HPDE6-E6E7 (cell line): ENCODE data around the gene CAMSAP1.
"Not testable (repeated sequence)": the region's sequence is repeated elsewhere in the genome, so short reads cannot be mapped to it uniquely, and the experiment has no call there.

ENCODE experiments used
- DNase-seq: peaks from one replicate; pipeline ENCODE4 v3.0.0; 2011; ENCODE audit warnings: missing footprints; ENCODE audit errors: extremely low spot score

Gene CAMSAP1, protein sequence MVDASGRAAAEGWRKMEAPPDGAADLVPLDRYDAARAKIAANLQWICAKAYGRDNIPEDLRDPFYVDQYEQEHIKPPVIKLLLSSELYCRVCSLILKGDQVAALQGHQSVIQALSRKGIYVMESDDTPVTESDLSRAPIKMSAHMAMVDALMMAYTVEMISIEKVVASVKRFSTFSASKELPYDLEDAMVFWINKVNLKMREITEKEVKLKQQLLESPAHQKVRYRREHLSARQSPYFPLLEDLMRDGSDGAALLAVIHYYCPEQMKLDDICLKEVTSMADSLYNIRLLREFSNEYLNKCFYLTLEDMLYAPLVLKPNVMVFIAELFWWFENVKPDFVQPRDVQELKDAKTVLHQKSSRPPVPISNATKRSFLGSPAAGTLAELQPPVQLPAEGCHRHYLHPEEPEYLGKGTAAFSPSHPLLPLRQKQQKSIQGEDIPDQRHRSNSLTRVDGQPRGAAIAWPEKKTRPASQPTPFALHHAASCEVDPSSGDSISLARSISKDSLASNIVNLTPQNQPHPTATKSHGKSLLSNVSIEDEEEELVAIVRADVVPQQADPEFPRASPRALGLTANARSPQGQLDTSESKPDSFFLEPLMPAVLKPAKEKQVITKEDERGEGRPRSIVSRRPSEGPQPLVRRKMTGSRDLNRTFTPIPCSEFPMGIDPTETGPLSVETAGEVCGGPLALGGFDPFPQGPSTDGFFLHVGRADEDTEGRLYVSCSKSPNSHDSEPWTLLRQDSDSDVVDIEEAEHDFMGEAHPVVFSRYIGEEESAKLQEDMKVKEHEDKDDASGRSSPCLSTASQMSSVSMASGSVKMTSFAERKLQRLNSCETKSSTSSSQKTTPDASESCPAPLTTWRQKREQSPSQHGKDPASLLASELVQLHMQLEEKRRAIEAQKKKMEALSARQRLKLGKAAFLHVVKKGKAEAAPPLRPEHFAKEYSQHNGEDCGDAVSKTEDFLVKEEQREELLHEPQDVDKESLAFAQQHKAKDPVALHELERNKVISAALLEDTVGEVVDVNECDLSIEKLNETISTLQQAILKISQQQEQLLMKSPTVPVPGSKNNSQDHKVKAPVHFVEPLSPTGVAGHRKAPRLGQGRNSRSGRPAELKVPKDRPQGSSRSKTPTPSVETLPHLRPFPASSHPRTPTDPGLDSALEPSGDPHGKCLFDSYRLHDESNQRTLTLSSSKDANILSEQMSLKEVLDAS (N-terminal part only)

DNA sequence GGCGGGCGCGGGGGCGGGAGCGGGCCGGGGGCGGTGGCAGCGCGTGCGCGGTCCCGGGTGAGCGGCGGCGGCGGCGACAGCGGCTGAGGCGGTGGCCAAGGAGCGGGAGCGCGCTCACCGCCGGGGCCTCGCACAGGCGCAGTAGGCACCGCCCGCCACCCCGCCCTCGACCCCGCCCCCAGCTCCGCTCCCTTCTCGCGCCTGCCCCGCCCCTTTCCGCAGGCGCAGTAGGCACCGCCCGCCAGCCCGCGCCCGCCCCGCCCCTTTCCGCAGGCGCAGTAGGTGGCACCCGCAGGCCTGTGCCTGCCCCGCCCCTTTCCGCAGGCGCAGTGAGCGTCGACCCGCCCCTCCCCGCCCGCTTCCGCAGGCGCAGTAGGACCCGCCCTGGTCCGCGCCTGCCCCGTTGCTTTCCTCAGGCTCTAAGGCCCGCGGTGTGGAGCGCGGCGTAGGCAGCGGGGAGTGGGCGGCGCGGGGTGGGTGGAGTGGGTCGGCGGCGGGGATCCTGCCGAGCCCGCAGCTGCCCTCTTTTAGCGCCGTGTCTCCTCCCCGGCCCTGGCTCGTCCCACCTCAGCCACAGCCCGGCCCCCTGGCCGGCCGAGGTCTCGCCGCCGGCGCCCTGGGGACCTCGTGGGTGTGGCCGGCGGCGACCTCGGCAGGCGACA, at the start of gene CAMSAP1:
CAMSAP1 (minus strand) TSS at position 116 of the 662 bp plus-strand sequence. CDS start 387 bp downstream, outside the sequence.
- peak; percentile 80 for DNase-seq

DNA sequence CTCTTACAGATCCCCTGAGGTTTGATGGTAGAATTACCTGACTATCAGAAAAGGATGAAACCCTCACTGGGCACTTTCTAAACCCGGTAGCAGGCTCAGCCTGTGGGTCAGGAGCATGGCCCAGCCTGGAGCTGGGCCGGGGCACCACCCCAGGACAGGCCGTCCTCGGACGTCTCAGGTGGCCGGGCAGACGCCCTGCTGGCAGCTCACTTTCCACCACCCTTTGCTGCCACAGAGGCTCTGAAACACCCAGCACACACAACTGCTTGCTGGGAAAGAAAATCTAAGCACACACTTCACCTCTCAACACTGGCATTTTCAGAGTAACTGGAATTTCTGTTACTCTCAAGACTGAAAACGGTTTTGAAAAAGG, 49.4 kb upstream of the CAMSAP1 start:
- no peak for DNase-seq

DNA sequence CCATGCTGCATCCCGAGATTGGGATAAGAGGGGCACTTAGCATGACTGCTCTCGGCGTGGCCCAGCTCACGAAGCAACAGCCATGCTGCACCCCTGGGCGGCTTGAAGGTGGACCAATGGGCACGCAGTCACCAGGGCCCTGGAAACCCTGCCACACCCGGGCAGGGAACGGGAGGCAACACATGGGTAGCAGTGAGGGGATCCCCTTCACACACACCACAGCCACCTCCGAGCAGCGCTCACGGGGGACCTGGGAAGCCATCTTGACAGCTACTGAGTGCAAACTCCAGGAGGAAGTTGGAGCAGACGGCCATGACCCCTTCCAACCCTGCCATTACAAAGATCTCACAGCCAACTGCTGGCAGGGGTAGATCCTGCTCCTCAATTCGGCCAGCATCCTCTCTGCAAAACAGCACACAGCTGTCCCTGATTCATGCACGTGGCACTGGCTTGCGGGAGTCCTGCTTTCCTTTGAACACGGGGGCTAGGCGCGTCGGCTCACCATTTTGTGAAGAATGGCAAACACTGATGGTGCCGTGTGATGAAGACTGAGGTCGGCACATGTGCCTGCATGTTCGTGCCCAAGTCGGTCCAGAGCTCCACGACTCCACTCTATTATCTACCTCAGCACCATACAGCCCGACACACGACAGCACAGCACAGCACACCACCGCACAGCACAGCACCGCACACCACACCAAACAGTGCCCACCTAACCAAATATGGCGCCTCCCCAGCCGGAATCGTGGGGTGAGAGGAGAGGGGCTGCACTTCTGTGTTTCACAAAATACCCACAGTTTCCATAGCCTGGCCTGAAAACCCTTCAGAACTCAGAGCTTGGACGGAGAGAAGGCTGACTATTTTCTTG, 48.8 kb upstream of the CAMSAP1 start:
- no peak for DNase-seq

DNA sequence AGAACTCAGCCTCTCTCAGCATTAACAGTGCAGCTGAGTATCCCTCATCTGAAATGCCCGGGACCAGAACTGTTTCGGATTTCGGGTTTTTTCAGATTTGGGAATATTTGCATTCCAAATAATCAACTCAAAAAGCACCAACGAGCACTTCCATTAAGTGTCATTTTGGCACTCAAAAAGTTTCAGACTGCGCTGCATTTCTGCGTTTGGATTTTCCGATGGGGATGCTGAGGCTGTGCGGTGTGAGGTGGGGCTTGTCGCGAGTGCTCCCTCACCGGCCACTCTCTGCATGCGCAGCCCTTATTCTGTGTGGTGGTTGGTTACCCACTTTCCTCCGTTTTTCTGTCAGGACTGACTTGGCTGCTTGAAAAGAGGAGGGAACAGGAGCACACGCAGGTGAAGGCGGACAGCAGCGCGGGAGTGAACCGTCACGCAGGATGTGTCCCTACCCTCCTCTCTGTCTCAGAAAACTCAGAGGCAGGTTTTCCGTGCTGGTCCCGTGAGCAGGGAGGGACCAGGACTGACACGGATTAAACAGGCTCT, 45.4 kb upstream of the CAMSAP1 start:
- no peak for DNase-seq

DNA sequence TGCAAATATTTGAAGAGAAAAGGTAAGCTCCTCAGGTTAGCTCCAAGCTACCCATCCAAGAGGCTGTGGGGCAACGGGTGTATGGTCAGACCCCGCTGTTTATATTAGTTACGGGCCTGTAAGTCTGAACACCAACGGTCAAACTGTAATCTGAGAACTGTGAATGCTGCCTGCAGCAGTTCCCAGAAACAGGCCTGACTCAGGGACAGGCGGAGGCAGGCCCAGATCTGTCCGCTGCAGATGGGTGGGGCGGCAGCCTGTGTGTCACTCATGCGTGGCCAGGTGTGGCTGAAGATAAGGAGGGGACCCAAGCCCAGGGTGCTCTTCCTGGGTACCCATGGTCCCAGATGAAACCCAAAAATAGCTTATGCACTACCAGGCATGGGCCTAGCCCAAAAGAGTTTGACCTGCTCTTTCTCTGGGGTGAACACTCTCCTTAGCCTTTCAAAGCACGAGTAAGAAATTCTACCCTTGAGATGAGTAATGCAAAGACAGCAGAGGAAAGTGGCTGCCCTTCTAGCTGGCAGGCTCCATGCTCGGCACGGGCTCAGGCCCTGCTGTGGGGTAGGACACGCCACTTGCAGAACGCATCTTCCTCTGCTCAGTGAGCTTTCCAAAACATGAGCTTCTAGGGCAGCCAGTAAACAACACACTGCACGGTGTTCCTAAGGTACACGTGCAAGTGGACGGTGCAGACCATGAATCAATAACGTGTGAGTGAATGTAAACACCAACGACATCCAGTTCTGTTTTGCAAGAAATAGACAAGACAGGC, 44.7 kb upstream of the CAMSAP1 start:
- DNase-seq: peak; percentile 98

DNA sequence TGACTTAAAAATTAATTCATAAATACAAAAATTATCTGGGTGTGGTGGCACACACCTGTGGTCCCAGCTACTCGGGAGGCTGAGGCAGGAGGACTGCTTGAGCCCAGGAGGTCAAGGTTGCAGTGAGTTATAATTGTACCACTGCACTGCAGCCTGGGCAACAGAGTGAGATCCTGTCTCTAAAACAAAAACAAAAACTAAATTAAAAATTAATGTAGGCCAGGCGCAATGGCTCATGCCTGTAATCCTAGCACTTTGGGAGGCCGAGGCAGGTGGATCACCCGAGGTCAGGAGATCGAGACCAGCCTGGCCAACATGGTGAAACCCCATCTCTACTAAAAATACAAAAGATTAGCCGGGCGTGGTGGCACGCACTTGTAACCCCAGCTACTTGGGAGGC, 44.0 kb upstream of the CAMSAP1 start:
- not testable (repeated sequence) for DNase-seq

DNA sequence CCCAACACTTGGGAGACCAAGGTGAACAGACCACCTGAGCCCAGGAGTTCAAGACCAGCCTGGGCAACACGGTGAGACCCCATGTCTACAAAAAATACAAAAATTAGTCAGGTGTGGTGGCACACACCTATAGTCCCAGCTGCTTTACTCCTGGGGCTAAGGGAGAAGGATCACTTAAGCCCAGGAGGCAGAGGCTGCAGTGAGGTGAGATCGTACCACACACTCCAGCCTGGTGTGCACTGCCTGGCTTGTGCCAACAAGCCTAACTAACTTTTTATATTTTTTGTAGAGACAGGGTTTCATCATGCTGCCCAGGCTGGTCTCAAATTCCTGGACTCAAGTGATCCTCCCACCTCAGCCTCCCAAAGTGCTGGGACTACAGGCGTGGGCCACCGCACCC, 43.5 kb upstream of the CAMSAP1 start:
- not testable (repeated sequence) for DNase-seq

DNA sequence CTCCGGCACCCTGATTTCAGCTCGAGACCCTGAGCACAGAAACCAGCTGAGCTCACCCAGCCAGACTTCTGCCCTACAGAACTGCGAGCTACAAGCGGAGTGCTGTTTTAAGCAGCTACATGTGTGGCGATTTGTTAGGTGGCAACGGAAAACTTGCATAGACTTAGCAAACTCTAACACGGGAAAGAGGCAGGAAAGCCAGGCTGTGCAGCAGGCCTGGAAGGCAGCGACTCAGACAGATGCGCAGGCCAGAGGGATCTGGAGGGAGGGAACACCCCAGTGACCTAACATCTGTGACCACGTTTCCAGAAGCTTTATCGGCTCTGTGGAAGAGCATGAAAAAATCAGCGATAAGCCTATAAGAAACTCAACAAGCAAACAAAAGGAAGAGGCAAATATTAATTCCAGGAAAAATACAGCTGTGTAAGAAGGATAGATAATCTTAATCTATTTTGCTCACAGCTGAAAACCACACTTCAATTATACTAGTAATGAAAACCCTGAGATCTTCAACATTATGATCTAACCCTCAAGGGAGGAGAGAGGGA, 42.9 kb upstream of the CAMSAP1 start:
- DNase-seq: no peak

DNA sequence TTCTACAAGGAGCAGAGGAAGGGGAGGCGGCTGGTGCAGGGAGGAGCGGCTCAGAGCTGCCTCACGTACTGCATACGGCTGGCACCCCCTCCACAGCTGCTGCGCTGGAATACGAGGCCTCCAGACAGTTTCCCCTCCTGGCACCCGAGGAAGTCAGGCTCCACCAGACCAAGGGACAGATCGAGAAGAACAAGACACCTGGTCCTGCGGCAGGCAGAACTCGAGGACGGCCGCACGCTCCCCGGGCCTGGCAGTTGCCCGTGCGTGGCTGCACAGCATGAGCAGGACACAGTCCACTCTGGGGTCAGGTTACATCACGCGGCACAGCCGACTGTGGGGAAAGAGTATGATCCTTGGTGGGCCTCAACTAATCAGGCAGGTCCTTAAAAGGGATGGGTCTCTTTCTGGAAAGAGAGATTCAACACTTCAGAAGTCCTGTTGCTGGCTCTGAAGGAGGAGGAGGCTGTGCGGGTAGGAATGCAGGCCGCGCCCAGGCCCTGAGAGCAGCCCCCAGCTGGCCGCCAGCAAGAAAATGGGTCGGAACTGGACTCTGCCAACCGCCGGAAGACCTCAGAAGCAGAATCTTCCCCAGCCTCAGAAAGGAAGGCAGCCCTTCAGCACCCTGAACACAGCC, 42.3 kb upstream of the CAMSAP1 start:
- no peak for DNase-seq

DNA sequence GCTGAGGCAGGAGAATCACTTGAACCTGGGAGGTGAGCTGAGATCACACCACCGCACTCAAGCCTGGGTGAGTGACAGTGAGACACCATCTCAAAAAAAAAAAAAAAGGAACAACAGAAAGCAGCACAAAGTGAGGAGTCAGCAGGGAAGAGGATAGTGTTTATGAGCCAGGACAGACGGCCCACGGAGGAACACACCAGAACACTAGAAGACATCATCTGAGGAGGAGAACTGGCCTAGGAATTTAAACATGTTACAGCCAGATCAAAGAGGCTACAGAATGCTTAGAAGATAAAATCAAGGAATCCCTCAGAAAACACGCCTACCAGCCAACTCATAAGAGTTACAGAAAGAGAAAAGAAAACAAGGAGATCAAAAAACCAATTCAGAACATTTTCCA, 41.6 kb upstream of the CAMSAP1 start:
- no peak for DNase-seq

DNA sequence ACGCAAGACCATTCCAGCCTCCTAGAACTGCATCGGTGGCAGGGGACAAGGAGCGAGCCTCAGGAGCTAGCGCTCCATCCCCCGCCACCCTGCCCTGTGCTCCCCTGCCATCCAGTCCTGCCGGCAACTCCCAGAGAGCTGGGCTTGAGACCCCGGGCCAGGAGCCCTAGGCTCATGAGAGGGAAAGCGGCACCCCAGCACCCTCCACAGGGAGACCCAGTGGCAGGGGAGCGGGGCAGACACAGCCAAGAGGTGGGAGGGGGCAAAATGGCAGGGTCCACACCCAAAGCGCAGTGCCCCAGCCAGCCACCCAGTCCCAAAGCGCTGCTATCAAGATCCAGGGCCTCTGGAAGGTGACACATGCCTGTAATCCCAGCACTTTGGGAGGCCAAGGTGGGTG, 41.1 kb upstream of the CAMSAP1 start:
- no peak for DNase-seq

DNA sequence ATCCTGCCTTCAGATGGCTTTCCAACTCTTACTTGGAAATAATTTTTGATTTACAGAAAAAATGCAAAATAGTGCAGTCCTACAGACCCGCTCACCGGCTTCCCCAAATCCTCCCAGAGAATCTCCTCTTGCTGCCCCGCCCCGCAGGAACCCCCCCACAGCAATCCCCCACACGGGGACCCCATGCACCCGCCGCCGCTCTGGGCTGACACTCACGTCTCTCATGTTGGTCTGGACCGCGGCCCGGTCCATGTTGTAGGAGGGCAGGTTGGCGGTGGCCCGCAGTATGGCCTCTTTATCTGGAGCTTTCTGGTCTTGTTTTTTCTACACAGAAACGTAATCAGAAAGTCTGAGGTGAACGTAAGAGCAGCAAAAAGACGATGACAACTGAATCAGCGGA, 40.2 kb upstream of the CAMSAP1 start:
- DNase-seq: no peak

DNA sequence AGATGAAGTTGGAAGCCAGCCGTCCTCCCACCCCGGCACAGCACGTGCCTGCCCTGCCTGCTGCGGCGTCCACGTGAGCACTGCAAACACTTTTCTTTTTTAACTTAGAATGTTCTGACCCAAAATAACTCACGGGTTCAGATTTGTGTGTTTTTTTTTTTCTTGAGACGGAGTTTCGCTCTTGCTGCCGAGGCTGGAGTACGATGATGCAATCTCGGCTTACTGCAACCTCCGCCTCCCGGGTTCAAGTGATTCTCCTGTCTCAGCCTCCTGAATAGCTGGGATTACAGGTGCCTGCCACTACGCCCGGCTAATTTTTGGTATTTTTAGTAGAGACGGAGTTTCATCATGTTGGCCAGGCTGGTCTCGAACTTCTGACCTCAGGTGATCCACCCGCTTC, 39.8 kb upstream of the CAMSAP1 start:
- not testable (repeated sequence) for DNase-seq

DNA sequence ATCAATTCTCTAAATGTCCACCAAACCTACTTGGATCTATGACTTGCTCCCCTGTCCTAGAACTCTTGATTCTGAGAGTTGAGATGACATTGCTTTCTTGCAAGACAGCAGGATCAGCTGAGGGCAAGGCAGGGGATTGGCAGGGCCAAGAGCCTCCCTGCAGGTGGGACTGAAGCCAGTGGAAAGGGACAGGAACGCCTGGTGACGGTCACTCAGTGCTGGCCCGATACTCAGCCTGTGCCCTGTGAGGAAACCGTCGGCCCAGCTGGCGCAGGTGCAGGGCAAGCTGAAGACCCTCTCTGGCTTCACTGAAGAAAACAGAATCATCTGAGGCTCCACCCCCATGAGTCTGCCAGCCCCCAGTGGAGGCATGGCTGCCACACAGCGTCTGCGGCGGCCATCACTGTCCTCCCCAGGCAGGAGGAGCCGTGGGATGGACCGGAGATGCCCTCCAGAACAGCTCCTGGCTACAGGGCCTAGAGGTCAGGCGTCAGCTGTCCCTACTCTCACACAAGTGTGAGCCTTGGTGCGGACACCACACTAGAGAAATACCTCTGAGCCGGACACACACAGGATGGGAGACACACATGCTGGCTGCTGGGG, 39.1 kb upstream of the CAMSAP1 start:
- no peak for DNase-seq

DNA sequence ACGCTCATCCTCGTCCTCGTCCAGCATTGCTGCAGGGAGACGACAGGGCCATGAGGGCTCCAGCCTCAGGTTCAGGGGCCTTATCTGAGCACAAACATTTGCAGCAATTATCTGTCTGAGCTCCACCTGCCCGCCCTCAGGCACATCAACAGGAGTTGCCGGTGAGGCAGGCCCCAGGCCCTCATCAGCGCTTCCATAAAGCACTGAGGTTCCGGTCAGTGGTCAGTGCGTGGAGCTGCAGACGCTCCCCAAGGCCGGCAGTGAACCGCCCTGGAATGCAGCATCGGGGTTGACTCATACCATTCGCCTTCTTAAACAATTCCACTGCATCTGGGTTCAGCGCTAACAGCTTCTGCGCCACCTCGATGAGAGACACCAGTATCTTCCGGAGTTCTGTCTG, 38.6 kb upstream of the CAMSAP1 start:
- no peak for DNase-seq

DNA sequence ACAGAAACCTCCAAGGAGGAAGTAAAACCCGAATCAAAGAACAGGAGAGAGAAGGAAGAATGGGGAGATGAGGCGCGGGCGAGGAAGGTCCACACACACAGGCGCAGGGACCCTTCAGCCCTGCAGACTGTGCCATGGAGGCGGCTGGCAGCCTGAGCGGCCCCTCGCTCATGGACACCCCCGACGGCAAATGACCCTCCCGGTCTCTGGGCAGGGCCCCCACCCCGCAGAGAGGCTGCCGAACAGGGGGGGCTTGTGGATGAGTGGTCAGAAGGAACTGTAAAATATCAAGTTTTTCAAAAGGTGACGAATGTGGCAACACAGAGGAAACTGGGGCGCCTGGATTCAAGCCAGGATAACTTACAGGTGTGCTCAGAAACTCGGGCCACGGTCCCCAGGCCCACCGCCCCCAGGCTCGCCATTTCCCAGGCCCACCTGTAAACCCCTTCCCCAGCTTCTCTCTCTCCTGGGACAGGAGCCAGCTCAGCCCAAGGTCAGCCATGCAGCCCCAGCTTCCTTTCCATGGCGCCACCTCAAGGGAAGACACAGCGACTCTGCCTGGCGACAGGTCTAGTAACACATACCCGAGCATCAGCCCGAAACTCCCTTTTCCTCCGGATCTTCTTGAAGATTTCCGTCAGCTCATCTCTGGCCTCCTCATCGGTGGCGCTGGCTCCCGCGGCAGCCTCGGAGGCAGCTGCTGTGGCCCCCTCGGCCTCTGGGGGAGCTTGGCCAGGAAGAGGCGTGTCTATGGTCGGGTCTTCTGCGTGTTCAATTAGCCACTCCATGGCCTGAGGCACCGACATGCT, 37.3 kb upstream of the CAMSAP1 start:
- DNase-seq: no peak

DNA sequence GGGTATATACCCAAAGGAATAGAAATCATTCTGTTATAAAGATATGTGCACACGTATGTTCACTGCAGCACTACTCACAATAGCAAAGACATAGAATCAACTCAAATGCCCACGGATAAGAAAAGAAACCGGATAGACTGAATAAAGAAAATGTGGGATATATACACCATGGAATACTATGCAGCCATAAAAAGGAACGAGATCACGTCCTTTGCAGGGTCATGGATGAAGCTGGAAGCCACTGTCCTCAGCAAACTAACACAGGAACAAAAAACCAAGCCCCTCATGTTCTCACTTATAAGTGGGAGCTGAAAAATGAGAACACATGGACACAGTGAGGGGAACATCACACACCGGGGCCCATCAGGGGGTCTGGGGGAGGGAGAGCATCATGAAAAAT, 36.3 kb upstream of the CAMSAP1 start:
- not testable (repeated sequence) for DNase-seq
